WI38 (cell line): ENCODE measurements around the gene CCDC78.
A peak's percentile ranks its signal among the peaks of the same experiment; 100 is the strongest.

Source experiments
- H3K4me3 ChIP-seq: 2 replicates; pipeline ENCODE4 v1.5.1; 2011; ENCODE audit warnings: low read depth, mild to moderate bottlenecking, control low read depth, low read length
- TF ChIP-seq, protein P1 (sequence below): IDR thresholded peaks from 2 replicates; pipeline ENCODE4 v1.5.1; 2012; ENCODE audit warnings: low read depth, mild to moderate bottlenecking, control low read depth, low read length

CCDC78 gene

GRCh38 chr16:741986-742629 lies 15.9 kb upstream of the CCDC78 start:
- TF ChIP-seq, protein P1, sequence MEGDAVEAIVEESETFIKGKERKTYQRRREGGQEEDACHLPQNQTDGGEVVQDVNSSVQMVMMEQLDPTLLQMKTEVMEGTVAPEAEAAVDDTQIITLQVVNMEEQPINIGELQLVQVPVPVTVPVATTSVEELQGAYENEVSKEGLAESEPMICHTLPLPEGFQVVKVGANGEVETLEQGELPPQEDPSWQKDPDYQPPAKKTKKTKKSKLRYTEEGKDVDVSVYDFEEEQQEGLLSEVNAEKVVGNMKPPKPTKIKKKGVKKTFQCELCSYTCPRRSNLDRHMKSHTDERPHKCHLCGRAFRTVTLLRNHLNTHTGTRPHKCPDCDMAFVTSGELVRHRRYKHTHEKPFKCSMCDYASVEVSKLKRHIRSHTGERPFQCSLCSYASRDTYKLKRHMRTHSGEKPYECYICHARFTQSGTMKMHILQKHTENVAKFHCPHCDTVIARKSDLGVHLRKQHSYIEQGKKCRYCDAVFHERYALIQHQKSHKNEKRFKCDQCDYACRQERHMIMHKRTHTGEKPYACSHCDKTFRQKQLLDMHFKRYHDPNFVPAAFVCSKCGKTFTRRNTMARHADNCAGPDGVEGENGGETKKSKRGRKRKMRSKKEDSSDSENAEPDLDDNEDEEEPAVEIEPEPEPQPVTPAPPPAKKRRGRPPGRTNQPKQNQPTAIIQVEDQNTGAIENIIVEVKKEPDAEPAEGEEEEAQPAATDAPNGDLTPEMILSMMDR = no peak
- no peak overlapping the region for H3K4me3 ChIP-seq

GRCh38 chr16:740764-741505 lies 14.7 kb upstream of the CCDC78 start, which contains the start of gene CIAO3:
Gene CIAO3 (minus strand): TSS chr16:740997. CDS start chr16:740985, 12 bp downstream.
- peak within 1 kb of the TSS; percentile 91 for H3K4me3 ChIP-seq
- TF ChIP-seq, protein P1 = peak; percentile 78

DNA sequence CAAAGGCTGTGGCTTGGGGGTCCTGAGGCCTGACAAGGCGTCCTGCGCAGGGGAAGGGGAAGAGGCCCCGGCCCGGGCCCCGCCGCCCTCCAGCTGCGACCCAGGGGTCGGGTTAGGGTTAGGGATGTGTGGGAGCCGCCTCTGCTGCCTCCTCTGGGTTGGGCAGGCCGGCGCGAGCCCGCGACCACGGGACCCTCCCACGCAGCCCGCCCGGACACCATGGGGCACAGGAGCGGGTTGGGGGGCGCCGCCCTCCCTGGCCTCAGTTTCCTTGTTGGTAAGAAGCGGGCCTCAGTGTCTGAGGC lies 14.2 kb upstream of the CCDC78 start:
- peak overlapping the region; percentile 91 for H3K4me3 ChIP-seq
- TF ChIP-seq, protein P1 = no peak

DNA sequence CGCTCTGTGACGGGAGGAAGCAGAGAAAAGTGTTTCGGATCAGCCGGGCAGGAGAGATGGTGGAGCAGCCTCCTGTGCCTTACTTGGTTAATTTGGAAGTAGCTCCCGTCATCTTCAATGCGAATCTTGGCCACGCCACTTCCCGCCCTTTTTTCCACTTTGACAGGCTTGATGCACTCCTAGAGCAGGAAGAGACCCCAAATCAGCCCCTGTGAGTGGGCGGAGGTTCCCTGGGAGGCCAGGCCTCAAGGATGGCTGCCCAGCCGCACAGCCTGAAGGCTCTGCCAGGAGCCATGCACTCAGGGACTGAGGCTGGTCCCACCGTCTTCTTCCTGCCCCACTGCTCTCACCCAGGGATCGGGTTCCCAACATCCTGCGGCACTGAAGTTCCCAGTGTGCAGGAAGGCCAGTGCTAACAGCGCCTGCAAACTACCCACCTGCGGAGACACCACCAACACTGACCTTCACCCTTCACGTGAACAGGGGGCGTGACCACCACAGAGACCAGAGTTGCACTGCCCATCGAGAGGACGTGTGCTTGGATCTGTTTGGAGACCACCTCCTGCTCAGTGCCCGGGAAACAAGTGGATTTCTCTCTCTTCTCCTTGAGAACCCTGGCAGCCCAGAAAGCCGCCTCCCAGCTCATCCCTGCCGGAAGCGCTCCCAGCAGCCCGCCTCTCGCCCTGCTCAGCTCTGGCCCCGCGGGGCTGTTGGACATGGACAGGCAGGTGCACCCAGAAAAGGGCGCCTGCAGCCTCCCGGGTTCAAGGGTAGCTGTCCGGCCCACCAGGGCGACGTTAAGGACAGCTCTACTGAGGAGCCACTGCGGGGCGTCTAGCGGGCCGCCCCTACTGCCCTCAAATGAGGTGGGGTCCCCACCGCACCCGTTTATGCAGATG lies 13.6 kb upstream of the CCDC78 start:
- TF ChIP-seq, protein P1 = no peak
- peak overlapping the region; percentile 91 for H3K4me3 ChIP-seq

DNA sequence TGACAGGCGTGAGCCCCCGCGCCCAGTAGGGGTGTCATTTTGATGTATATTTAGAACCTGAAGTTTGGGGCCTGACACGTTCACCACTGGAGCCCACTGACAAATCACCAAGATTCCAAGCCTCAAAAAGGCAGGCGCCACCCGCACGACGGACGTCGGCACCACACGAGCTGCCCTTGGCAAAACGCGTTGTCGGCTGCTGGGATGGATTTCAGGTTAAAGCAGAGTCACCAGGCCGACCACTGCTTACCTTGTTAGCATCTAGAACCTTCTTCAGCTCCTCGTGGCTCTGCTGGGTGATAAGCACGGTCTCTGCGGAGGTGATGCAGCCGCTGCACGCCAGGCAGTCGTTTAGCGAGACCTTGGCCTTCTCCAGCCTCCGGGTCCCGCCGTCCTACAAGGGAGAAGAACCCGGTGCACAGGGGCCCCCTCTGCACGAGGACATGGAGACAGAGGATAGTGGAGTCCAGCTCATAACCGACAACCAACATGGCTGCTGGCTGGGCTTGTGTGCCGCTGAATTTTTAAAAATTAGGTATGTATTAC lies 10.8 kb upstream of the CCDC78 start:
- no peak overlapping the region for H3K4me3 ChIP-seq

GRCh38 chr16:735982-736453 lies 9.8 kb upstream of the CCDC78 start:
- TF ChIP-seq, protein P1 = no peak
- H3K4me3 ChIP-seq = no peak overlapping the region

More for the DNA sequence above, 10.8 kb upstream of the CCDC78 start:
- TF ChIP-seq, protein P1 = no peak
